Natural killer cell treated with Interleukin-12 subunit alpha and Interleukin-12 subunit beta and Interleukin-15 and Interleukin-18, amount 100 ng/mL, for 72 hours (primary cell): ENCODE results near the gene L1CAM. TPM values are rescaled to one million over a fixed set of nuclear protein-coding genes. Genes with fewer than 3 reads are reported as not detected.
"Not testable (repeated sequence)": the region's sequence is repeated elsewhere in the genome, so short reads cannot be mapped to it uniquely, and the experiment has no call there.

Experiments used
- ATAC-seq, 2 donors: fragments of 150-1000 bp; cut with Tn5 transposase in 1 of 2; sonication (Bioruptor Pico), chemical (Tn5 transposase) in 1 of 2; 2 replicates each; pipeline ENCODE4 v1.10.0; 2021
- DNase-seq: peaks from one replicate; pipeline ENCODE4 v3.0.0; 2022; ENCODE audit warnings: low spot score
- H3K27ac Mint-ChIP-seq, 2 donors: 1 replicate in 1 of 2; 2 replicates in 1 of 2; pipeline ENCODE4 v1.8.0; 2022; ENCODE audit warnings: mixed read lengths in 2 of 2, mild to moderate bottlenecking in 1 of 2, moderate library complexity in 1 of 2
- H3K27me3 Mint-ChIP-seq, 2 donors: 1 replicate in 1 of 2; 2 replicates in 1 of 2; pipeline ENCODE4 v1.8.0; 2022; ENCODE audit warnings: mixed read lengths in 2 of 2
- H3K36me3 Mint-ChIP-seq: one replicate; pipeline ENCODE4 v1.8.0; 2022; ENCODE audit warnings: mixed read lengths
- H3K4me1 Mint-ChIP-seq, 2 donors: 1 replicate in 1 of 2; 2 replicates in 1 of 2; pipeline ENCODE4 v1.8.0; 2022; ENCODE audit warnings: low read depth in 2 of 2, mixed read lengths in 2 of 2, mild to moderate bottlenecking in 1 of 2
- H3K4me3 Mint-ChIP-seq: one replicate; pipeline ENCODE4 v1.8.0; 2022; ENCODE audit warnings: mixed read lengths
- H3K9me3 Mint-ChIP-seq: 2 replicates; pipeline ENCODE4 v1.8.0; 2022; ENCODE audit warnings: mixed read lengths
- total RNA-seq, 2 donors: library from RNA; stranded (reverse); gene quantifications; one replicate each; pipeline ENCODE4 v1.2.3, GENCODE V29; 2022

L1CAM gene
- total RNA-seq, 2 donors from 2014 or later, result 0.74 to 1.2 TPM

DNA sequence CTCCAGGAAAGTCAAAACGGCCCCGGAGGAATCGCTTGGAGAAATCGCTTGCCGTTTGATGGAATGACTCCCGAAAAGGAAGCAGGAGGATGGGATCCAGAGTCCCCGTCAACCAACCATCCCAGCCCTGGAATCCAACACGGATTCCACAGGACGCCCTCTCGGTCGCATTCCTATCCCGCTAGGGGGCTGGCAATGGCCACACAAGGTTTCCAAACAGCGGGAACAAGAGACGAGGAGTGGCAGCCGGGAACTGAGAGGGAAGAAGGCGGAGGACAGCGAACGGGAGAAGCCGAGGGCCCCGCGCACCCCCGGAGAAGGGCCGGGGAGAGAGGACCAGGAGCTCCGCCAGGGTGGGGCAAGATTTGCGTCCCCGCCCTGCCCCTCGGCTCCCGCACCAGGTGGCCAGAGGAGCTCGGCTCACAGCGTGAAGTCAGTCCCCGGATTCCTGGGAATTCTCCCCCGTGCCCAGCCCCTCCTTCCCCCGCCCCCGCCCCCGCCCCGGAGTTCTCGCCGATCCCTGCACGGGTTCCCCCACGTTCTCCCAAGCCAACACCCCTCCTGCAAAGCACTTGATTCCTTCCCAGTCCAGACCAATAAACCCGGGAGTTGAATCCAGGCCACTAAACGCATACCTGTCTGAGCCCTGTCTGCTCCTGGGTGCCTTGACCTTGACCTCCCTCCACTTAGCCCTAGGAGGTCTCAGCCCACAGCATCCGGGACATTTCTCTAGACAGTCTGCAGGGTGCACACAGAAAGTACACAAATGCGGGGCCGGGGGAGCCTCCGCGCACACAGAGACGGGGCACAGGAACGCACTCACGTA lies 57.0 kb downstream of the L1CAM start:
- no peaks in the 10 kb centered on the region for H3K9me3 Mint-ChIP-seq
- peak overlapping the region; percentile 69 for H3K4me3 Mint-ChIP-seq
- H3K4me1 Mint-ChIP-seq, result peaks cover 15 to 23% of the 10 kb centered on the region in 2 donors
- no peak overlapping the region for H3K27ac Mint-ChIP-seq
- DNase-seq (no peak), ATAC-seq (peak in 1 of 2 donors; percentile 40)
- H3K27me3 Mint-ChIP-seq, result peaks cover 0 to 9% of the 10 kb centered on the region in 2 donors
- no peaks in the 10 kb centered on the region for H3K36me3 Mint-ChIP-seq

DNA sequence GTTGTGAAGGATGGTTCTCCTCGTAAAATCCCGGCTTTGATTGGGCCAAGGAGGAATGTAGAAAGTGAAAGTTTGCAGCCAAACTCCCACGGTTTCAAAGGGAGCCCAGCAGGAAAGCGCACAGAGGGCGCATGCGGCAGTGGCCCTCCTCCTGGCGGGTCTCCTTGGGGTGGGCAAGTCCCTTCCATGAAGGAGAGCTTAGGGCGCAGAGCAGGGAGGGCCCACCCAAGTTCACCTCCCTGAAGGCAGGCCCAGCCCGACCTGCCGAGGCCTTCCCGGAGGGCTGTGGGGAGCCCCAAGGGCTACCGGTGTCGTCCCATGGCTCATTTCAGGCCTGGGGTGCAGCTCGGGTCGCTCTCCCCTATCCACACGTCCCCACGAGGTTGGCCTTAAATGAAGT lies 57.7 kb downstream of the L1CAM start:
- H3K27me3 Mint-ChIP-seq, result peaks cover 0 to 9% of the 10 kb centered on the region in 2 donors
- H3K36me3 Mint-ChIP-seq, result no peaks in the 10 kb centered on the region
- no peak for ATAC-seq
- H3K9me3 Mint-ChIP-seq, result no peaks in the 10 kb centered on the region
- H3K27ac Mint-ChIP-seq, result no peak overlapping the region
- H3K4me1 Mint-ChIP-seq, result peaks cover 15 to 27% of the 10 kb centered on the region in 2 donors
- peak overlapping the region; percentile 12 for H3K4me3 Mint-ChIP-seq
- DNase-seq, result no peak

DNA sequence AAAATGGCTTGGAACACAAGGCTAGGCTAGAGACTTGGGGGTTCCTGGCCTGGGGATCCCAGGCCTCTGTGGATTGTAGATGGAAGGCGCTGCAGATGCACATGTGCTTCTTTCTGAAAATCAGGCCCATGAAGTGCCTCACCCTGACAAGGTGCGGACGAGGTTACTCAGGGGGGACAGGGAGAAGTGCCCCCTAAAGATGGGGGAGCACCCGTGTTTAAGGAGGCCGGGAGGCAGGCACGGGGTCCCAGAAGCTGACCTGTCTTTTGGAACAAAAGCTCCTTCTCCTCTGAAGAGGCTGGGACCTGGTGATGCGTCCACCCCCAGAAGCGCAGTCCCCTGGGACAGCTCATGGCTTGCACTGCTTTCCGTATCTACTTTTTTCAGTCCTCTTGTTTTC lies 58.1 kb downstream of the L1CAM start:
- peaks cover 15 to 27% of the 10 kb centered on the region in 2 donors for H3K4me1 Mint-ChIP-seq
- ATAC-seq, result no peak
- peak overlapping the region; percentile 12 for H3K4me3 Mint-ChIP-seq
- peak overlapping the region; percentile 12 to 16 for H3K27ac Mint-ChIP-seq
- DNase-seq, result no peak
- H3K27me3 Mint-ChIP-seq, result peaks cover 0 to 9% of the 10 kb centered on the region in 2 donors
- no peaks in the 10 kb centered on the region for H3K36me3 Mint-ChIP-seq
- no peaks in the 10 kb centered on the region for H3K9me3 Mint-ChIP-seq

DNA sequence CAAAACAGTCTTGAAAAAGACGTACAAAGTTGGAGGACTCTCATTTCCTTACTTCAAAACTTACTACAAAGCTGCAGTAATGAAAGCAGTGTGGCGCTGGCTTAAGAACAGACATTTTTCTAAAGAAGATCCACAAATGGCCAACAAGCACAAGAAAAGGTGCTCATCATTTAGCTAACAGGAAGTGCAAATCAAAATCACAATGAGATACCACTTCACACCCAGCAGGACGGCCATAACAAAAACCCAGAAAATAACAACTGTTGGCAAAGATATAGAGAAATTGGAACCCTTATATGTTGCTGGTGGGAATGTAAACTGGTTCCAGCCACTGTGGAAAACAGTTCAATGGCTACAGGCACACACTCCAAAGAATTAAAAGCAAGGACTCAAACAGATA lies 59.0 kb downstream of the L1CAM start:
- DNase-seq (no peak), ATAC-seq (no peak)
- no peaks in the 10 kb centered on the region for H3K36me3 Mint-ChIP-seq
- peak overlapping the region; percentile 12 to 16 for H3K27ac Mint-ChIP-seq
- peaks cover 0 to 6% of the 10 kb centered on the region in 2 donors for H3K27me3 Mint-ChIP-seq
- H3K4me3 Mint-ChIP-seq, result peak overlapping the region; percentile 11
- no peaks in the 10 kb centered on the region for H3K9me3 Mint-ChIP-seq
- peaks cover 23 to 32% of the 10 kb centered on the region in 2 donors for H3K4me1 Mint-ChIP-seq

DNA sequence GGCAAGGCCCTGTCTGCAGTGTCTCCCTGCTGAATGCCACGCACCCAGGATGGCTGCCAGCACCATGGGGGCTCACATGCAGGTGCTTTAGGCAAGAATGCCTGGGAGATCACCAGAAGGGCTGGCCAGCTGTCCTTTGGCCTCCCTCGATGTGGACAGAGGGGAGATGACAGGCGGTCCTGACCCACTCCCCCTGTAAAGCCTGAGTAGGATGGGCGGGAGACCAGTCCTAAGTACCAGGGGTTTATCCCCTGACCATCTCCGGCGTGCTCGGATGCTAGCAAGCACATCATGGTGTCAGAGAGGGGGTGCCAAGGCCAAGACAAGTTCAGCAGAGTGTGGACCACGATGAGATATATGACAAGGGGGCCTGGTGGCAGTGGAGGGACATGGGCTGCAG lies 60.9 kb downstream of the L1CAM start:
- DNase-seq (no peak), ATAC-seq (no peak)
- Mint-ChIP-seq H3K36me3 (no peaks in the 10 kb centered on the region), H3K27me3 (peaks cover 0 to 5% of the 10 kb centered on the region in 2 donors), H3K9me3 (no peaks in the 10 kb centered on the region), H3K4me1 (peaks cover 28 to 44% of the 10 kb centered on the region in 2 donors), H3K4me3 (no peak overlapping the region), H3K27ac (no peak overlapping the region)

DNA sequence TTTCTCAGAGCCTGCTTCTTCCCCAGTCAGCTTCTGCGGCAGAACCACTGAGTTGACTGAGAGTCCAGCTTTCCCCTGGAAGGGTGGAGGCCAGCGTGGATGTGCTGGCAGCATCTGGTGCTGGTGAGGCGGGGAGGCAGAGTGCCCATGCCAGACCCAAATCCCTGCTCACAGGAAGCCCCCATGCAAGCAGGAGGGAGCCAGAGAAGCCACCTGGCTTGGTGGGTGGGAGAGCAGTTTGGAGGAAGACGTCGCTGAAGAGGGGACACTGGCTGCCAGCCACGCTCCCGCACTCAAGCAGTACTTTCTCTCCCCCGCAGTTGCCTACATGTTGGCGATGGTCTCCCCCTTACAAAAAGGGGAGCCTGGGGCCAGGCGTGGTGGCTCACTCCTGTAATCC lies 61.6 kb downstream of the L1CAM start:
- Mint-ChIP-seq H3K27ac (no peak overlapping the region), H3K9me3 (no peaks in the 10 kb centered on the region), H3K36me3 (no peaks in the 10 kb centered on the region), H3K27me3 (peaks cover 0 to 5% of the 10 kb centered on the region in 2 donors), H3K4me1 (peaks cover 28 to 44% of the 10 kb centered on the region in 2 donors), H3K4me3 (no peak overlapping the region)
- no peak for DNase-seq
- no peak for ATAC-seq

DNA sequence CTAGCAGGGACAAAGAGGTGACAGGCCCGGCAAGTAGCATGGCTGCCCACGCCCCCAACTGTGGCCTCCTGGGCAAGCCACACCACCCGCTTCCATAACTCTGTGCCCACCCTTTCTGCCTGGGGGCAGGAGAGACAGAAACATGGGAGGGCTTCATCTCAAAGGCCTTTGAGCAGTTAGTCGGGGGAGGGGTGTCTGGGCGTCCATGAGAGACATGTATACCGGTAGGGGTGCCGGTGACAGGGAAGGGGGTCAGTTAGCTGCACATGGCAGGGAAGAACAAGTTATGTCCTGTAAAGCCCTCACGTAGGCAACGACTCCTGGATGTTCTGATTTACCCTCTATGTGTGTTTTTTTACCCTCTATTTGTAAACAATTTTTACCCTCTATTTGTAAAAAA lies 64.9 kb downstream of the L1CAM start:
- DNase-seq, result no peak
- Mint-ChIP-seq H3K4me1 (peaks cover 28 to 50% of the 10 kb centered on the region in 2 donors), H3K27me3 (no peaks in the 10 kb centered on the region), H3K36me3 (no peaks in the 10 kb centered on the region), H3K4me3 (no peak overlapping the region), H3K27ac (peak overlapping the region in 1 of 2 donors; percentile 50), H3K9me3 (no peaks in the 10 kb centered on the region)
- no peak for ATAC-seq

DNA sequence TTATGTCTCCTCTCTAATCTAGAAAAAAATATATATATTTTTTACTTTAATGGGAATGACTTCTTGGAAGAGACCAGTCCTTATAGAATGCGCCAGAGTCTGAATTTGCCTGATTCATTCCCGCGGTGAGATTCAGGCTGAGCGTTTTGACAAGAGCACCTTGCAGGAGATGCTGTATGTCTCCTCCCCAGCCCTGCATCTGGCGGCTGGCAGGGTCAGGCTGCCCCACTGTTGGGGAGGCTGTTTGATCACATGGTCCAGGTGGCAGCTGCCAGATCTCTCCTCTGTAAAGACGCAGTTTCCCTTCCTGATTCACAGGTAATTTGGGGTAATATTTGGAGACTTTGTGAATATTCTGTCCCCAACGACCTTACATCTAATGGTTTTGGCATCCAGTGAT lies 65.4 kb downstream of the L1CAM start:
- Mint-ChIP-seq H3K36me3 (no peaks in the 10 kb centered on the region), H3K4me1 (peaks cover 26 to 48% of the 10 kb centered on the region in 2 donors), H3K4me3 (no peak overlapping the region), H3K9me3 (no peaks in the 10 kb centered on the region), H3K27me3 (no peaks in the 10 kb centered on the region), H3K27ac (no peak overlapping the region)
- no peak for ATAC-seq
- no peak for DNase-seq

DNA sequence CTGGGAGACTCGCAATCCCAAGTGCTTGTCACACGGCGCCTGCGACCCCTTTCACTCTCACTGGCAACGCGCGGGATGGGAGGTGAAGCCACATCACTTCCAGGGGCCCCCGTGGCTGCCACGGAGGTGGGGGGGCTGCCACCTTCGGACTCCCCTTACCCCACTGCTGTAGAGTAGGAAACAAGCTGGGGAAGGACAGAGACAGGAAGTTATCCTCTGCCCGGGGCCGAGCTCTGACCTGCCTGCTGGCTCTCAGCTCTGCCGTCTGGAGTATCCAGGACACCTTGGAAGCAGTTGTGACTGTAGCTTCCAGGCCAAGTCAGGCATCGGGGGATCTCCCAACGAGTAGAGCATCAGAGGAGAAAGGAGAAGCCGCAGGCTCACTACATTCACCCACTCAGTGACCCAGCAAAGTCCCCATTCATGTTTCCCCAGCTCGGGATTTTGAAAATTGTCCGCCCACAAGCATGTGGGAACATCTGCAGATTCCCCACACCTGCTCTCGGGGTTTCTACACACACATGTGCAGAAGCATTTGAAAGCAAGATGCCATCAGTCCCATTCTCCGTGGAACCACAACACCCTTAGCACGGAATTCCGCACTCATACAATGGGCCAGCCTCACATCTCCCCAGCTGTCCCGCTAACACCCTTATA lies 66.5 kb downstream of the L1CAM start:
- Mint-ChIP-seq H3K27ac (no peak overlapping the region), H3K27me3 (peaks cover 0 to 3% of the 10 kb centered on the region in 2 donors), H3K4me3 (peak overlapping the region; percentile 42), H3K36me3 (no peaks in the 10 kb centered on the region), H3K4me1 (peaks cover 32 to 52% of the 10 kb centered on the region in 2 donors), H3K9me3 (no peaks in the 10 kb centered on the region)
- DNase-seq (no peak), ATAC-seq (no peak)

DNA sequence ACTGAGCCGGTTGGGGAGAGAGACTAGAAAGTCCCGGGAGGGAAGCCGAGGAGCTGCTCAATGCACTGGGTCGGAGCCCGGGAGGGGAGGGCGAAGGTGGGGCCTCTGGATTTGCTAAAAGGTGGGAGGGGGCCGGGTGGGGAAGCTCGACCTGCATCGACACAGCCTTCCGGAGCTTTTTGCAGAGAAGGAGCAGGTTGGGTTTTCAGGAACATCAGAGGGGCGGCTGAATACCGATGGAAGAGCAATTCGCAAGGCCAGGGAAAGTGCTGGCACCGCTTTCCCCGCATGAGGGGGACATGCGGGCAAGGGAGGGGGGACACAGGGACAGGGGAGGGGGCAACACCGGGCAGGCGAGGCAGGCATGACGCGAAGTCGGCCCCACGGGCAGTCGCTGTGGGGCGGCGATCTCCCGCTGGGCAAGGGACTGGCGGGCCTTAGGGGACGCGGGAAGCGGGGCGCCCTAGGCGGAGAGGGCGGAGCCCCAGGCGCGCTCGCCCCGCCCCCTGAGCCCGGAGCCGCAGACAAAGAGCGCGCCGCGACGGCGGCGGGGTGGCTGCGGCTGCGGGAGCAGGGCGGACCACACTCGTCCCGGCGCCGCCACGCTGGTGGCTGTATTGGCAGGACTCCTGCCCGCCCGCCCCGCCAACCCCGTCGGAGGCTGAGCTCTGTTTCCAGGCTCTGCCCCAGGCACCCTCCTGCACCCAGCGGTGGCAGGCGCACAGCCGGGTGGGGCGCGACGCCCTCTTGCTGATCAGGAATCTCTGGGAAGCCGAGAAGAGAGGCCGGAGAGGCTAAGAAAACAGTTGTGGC lies 67.2 kb downstream of the L1CAM start:
- Mint-ChIP-seq H3K9me3 (no peaks in the 10 kb centered on the region), H3K4me1 (peaks cover 33 to 47% of the 10 kb centered on the region in 2 donors), H3K36me3 (no peaks in the 10 kb centered on the region), H3K27me3 (peaks cover 0 to 4% of the 10 kb centered on the region in 2 donors), H3K27ac (no peak overlapping the region), H3K4me3 (peak overlapping the region; percentile 42)
- peak; percentile 84 to 89 for ATAC-seq
- DNase-seq, result no peak

DNA sequence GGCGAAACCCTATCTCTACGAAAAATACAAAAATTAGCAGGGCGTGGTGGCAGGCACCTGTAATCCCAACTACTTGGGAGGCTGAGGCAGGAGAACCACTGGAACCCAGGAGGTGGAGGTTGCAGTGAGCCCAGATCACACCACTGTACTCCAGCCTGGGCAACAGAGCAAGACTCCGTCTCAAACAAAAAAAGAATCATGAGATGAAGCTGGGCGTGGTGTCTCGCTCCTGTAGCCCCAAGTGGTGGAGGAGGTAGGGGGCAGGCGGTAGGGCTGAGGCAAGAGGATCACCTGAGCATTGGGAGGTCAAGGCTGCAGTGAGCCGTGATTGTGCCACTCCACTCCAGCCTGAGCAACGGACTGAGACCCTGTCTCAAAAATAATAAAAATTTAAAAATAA lies 67.9 kb downstream of the L1CAM start:
- H3K4me1 Mint-ChIP-seq, result peaks cover 33 to 46% of the 10 kb centered on the region in 2 donors

DNA sequence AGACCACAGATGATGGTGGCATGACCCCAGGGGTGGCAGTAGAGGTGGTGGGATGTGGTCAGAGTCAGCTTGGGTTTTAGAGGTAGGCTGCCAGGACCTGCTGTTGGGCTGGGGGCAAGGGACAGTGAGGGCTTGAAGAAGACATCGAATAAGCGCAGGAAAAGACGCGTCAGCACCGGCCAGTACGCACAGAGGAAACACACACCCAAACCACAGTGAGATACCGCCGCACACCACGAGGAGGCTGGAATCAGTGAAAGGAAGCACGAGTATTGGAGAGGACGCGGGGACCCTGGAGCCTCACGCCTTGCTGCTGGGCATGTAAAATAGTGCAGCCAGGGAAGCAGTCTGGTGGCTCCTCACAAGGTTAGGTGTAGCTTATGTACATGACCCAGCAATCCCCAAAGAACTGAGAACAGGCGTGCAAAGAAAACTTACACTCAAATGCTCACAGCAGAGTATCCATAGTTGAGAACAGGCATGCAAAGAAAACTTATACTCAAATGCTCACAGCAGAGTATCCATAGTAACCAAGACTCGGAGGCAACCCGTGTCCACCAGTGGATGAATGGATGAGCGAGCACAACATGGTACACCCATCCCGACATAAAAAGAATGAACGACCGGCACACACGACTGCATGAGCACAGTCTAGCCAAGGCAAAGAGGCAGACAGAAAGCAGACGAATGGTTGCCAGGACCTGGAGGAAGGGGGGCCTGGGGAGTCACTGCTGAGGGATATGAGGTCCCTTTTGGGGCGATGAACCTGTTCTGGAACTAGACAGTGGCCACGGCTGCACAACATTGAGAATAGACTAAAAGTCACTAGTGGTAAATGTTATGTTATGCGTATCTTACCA lies 68.9 kb downstream of the L1CAM start:
- Mint-ChIP-seq H3K9me3 (no peaks in the 10 kb centered on the region), H3K4me3 (peak overlapping the region; percentile 73), H3K4me1 (peaks cover 25 to 43% of the 10 kb centered on the region in 2 donors), H3K27me3 (peaks cover 0 to 7% of the 10 kb centered on the region in 2 donors), H3K36me3 (no peaks in the 10 kb centered on the region), H3K27ac (no peak overlapping the region)
- DNase-seq, result peak; percentile 71
- peak; percentile 71 to 84 for ATAC-seq

More for the DNA sequence above, 67.9 kb downstream of the L1CAM start:
- not testable (repeated sequence) for H3K36me3 Mint-ChIP-seq, ATAC-seq, DNase-seq, H3K9me3 Mint-ChIP-seq, H3K27ac Mint-ChIP-seq, H3K27me3 Mint-ChIP-seq
- peak overlapping the region; percentile 41 for H3K4me3 Mint-ChIP-seq
